ENCODE results near the gene TMEM269. TPM values are rescaled to one million over a fixed set of nuclear protein-coding genes. Genes with fewer than 3 reads are reported as not detected.

Gene TMEM269
- total RNA-seq, 1 experiment from 2014 or later, result 0.11 TPM

GRCh38 chr1:42832641-42833240, 48.0 kb downstream of the TMEM269 start:
- H3K27me3 ChIP-seq (ENCODE audit: low read length), result no peaks in the 10 kb centered on the region
- POLR2A ChIA-PET (ENCODE audit: unreplicated experiment), result no interaction called here
- no peaks in the 10 kb centered on the region for H3K79me2 ChIP-seq (ENCODE audit: low read length)
- no peak overlapping the region for H3K4me3 ChIP-seq (ENCODE audit: low read length)
- H3K9me3 ChIP-seq (ENCODE audit: low read length), result no peaks in the 10 kb centered on the region
- CTCF ChIA-PET, result no interaction called here
- no peak overlapping the region for H2AFZ ChIP-seq (ENCODE audit: low read length)
- H3K9ac ChIP-seq (ENCODE audit: low read length), result no peak overlapping the region
- H3K4me1 ChIP-seq (ENCODE audit: insufficient read depth, low read length), result no peaks in the 10 kb centered on the region
- H3K27ac ChIP-seq (ENCODE audit: low read length), result no peak overlapping the region
- H3F3A ChIP-seq (ENCODE audit: low read length, unreplicated experiment), result no peaks in the 10 kb centered on the region
- no peak for ATAC-seq
- no peak for DNase-seq
- no peak overlapping the region for H3K4me2 ChIP-seq (ENCODE audit: low read length)
- H3K9me2 ChIP-seq (replicated peaks; ENCODE audit: low read length), result no peaks in the 10 kb centered on the region
- BruUV-seq (replicated peaks), result no TSS peak
- no peaks in the 10 kb centered on the region for H3K36me3 ChIP-seq (ENCODE audit: low read depth, low read length)
- TF ChIP-seq EZH2phosphoT487 (IDR thresholded peaks at IDR 0.05; ENCODE audit: borderline replicate concordance, low read length) (no peak), EZH2 (IDR thresholded peaks at IDR 0.05; ENCODE audit: low read length, unreplicated experiment) (no peak), CTCF (conservative IDR thresholded peaks at IDR 0.05; ENCODE audit: low read depth, low read length) (no peak)
- H4K20me1 ChIP-seq (ENCODE audit: low read length), result no peaks in the 10 kb centered on the region
- intact Hi-C loops (cut with micrococcal nuclease), result no loop called here

GRCh38 chr1:42833981-42834380, 49.2 kb downstream of the TMEM269 start:
- ATAC-seq (no peak), DNase-seq (no peak)
- POLR2A ChIA-PET (ENCODE audit: unreplicated experiment), result interaction anchor here (0.7 kb wide), 1 partner anchor 192 kb away, joined by 3 read pairs; no protein-coding TSS in a partner anchor
- H3K4me3 ChIP-seq (ENCODE audit: low read length), result no peak overlapping the region
- intact Hi-C loops (cut with micrococcal nuclease), result no loop called here
- H4K20me1 ChIP-seq (ENCODE audit: low read length), result no peaks in the 10 kb centered on the region
- H3F3A ChIP-seq (ENCODE audit: low read length, unreplicated experiment), result no peaks in the 10 kb centered on the region
- H3K36me3 ChIP-seq (ENCODE audit: low read depth, low read length), result no peaks in the 10 kb centered on the region
- no peak for TF ChIP-seq EZH2 (IDR thresholded peaks at IDR 0.05; ENCODE audit: low read length, unreplicated experiment)
- TF ChIP-seq CTCF (conservative IDR thresholded peaks at IDR 0.05; ENCODE audit: low read depth, low read length), result no peak
- TF ChIP-seq EZH2phosphoT487 (IDR thresholded peaks at IDR 0.05; ENCODE audit: borderline replicate concordance, low read length), result no peak
- no peaks in the 10 kb centered on the region for H3K27me3 ChIP-seq (ENCODE audit: low read length)
- H3K9ac ChIP-seq (ENCODE audit: low read length), result no peak overlapping the region
- H2AFZ ChIP-seq (ENCODE audit: low read length), result no peak overlapping the region
- CTCF ChIA-PET, result no interaction called here
- no peak overlapping the region for H3K27ac ChIP-seq (ENCODE audit: low read length)
- no peaks in the 10 kb centered on the region for H3K4me1 ChIP-seq (ENCODE audit: insufficient read depth, low read length)
- no peak overlapping the region for H3K4me2 ChIP-seq (ENCODE audit: low read length)
- H3K79me2 ChIP-seq (ENCODE audit: low read length), result no peaks in the 10 kb centered on the region
- no TSS peak for BruUV-seq (replicated peaks)
- no peaks in the 10 kb centered on the region for H3K9me2 ChIP-seq (replicated peaks; ENCODE audit: low read length)
- H3K9me3 ChIP-seq (ENCODE audit: low read length), result no peaks in the 10 kb centered on the region

GRCh38 chr1:42834803-42835202, 50.0 kb downstream of the TMEM269 start:
- ATAC-seq (no peak), DNase-seq (no peak)
- H3K9me3 ChIP-seq (ENCODE audit: low read length), result no peaks in the 10 kb centered on the region
- intact Hi-C loops (cut with micrococcal nuclease), result no loop called here
- H2AFZ ChIP-seq (ENCODE audit: low read length), result no peak overlapping the region
- H4K20me1 ChIP-seq (ENCODE audit: low read length), result no peaks in the 10 kb centered on the region
- no peak overlapping the region for H3K9ac ChIP-seq (ENCODE audit: low read length)
- no peak overlapping the region for H3K4me2 ChIP-seq (ENCODE audit: low read length)
- BruUV-seq (replicated peaks), result no TSS peak
- ChIA-PET POLR2A (ENCODE audit: unreplicated experiment) (no interaction called here), CTCF (no interaction called here)
- no peak overlapping the region for H3K4me3 ChIP-seq (ENCODE audit: low read length)
- no peak overlapping the region for H3K27ac ChIP-seq (ENCODE audit: low read length)
- H3K9me2 ChIP-seq (replicated peaks; ENCODE audit: low read length), result no peaks in the 10 kb centered on the region
- H3K4me1 ChIP-seq (ENCODE audit: insufficient read depth, low read length), result no peaks in the 10 kb centered on the region
- H3K79me2 ChIP-seq (ENCODE audit: low read length), result no peaks in the 10 kb centered on the region
- no peak for TF ChIP-seq CTCF (conservative IDR thresholded peaks at IDR 0.05; ENCODE audit: low read depth, low read length)
- no peak for TF ChIP-seq EZH2phosphoT487 (IDR thresholded peaks at IDR 0.05; ENCODE audit: borderline replicate concordance, low read length)
- no peak for TF ChIP-seq EZH2 (IDR thresholded peaks at IDR 0.05; ENCODE audit: low read length, unreplicated experiment)
- H3F3A ChIP-seq (ENCODE audit: low read length, unreplicated experiment), result no peaks in the 10 kb centered on the region
- H3K27me3 ChIP-seq (ENCODE audit: low read length), result no peaks in the 10 kb centered on the region
- H3K36me3 ChIP-seq (ENCODE audit: low read depth, low read length), result no peaks in the 10 kb centered on the region
